ENCODE results near the gene NFE2L3.
A peak's percentile ranks its signal among the peaks of the same experiment; 100 is the strongest.
"Not testable (repeated sequence)": the region's sequence is repeated elsewhere in the genome, so short reads cannot be mapped to it uniquely, and the experiment has no call there.

The NFE2L3 gene, protein sequence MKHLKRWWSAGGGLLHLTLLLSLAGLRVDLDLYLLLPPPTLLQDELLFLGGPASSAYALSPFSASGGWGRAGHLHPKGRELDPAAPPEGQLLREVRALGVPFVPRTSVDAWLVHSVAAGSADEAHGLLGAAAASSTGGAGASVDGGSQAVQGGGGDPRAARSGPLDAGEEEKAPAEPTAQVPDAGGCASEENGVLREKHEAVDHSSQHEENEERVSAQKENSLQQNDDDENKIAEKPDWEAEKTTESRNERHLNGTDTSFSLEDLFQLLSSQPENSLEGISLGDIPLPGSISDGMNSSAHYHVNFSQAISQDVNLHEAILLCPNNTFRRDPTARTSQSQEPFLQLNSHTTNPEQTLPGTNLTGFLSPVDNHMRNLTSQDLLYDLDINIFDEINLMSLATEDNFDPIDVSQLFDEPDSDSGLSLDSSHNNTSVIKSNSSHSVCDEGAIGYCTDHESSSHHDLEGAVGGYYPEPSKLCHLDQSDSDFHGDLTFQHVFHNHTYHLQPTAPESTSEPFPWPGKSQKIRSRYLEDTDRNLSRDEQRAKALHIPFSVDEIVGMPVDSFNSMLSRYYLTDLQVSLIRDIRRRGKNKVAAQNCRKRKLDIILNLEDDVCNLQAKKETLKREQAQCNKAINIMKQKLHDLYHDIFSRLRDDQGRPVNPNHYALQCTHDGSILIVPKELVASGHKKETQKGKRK

DNA sequence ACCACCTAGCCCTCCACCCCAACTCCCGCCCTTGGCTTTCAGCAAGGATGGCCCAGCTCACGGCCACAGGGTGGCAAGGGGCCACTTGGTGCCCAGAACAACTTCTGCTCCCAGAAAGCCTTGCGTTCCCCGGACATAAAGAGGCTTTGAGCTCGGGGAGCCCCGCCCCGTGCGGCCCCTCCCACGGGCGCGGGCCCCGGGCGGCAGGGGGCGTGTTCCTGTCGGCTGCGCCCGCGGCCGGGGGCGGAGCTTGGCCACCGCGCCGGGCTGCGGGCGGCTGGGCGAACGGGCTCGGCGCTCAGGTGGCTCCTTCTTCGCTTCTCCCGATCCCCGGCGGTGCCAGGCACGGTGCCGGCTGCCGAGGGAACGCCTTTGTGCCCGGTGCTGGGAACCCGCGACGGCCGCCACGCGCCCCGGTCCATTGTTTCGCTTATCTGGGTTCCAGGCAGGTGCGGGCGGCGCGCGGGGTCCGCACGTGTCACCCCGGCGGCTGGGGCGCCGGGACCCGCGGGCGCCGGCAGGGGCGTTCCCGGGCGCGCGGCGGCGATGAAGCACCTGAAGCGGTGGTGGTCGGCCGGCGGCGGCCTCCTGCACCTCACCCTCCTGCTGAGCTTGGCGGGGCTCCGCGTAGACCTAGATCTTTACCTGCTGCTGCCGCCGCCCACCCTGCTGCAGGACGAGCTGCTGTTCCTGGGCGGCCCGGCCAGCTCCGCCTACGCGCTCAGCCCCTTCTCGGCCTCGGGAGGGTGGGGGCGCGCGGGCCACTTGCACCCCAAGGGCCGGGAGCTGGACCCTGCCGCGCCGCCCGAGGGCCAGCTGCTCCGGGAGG is at the start of gene NFE2L3:
Gene NFE2L3 (plus strand): TSS at position 246 of the 829 bp plus-strand sequence. CDS start 301 bp downstream, at position 547.
- DNase-seq = peak; percentile 72

DNA sequence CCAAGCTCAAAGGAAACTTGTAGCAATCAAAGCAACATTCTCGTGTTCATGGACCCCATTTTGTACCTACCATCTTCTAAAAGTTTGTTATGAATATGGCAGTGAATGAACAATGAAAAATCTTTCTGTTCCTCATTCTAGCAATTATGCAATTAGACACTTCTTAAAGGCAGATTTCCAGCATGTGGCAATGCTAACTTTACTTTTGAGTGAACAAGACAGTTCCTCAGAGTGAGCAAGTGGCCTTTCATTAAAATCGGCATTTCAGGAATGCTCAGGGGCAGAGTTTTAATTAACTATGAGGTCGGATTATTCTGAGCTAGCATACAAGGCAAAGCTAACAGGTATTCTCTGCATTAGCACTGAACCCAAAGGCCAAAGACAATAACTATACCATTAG is 48.4 kb upstream of the NFE2L3 start:
- DNase-seq = no peak

DNA sequence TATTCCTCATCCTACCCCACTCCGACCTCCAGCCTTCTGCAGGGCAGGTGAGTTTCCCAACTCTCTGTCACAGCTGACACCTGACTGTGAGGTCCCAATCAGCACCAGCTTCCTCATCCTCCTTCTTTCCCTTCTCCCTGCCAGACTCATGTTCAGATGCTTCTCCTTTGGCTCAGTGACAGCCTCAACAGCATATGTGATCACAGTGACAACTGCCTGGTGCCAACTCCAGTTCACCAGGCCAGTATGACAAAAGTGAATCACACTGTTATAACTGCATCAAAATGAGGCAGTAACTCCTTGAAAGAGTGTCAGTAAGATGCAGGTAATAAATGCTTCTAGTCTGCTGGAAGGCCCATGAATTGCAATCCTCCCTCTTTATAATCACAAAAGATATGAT is 46.8 kb upstream of the NFE2L3 start:
- DNase-seq = no peak

DNA sequence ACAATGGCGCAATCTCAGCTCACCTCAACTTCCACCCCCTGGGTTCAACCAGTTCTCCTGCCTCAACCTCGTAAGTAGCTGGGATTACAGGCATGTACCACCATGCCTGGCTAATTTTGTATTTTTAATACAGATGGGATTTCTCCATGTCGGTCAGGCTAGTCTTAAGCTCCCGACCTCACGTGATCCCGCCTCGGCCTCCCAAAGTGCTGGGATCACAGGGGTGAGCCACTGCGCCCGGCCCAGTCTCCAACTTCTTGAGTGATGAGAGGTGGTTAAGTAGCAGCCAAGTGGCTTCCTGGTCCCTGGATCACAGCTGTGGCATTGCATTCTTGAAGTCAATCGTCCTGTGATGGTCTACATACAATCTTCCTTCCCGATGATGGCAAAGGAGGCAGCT is 46.1 kb upstream of the NFE2L3 start:
- no peak for DNase-seq

DNA sequence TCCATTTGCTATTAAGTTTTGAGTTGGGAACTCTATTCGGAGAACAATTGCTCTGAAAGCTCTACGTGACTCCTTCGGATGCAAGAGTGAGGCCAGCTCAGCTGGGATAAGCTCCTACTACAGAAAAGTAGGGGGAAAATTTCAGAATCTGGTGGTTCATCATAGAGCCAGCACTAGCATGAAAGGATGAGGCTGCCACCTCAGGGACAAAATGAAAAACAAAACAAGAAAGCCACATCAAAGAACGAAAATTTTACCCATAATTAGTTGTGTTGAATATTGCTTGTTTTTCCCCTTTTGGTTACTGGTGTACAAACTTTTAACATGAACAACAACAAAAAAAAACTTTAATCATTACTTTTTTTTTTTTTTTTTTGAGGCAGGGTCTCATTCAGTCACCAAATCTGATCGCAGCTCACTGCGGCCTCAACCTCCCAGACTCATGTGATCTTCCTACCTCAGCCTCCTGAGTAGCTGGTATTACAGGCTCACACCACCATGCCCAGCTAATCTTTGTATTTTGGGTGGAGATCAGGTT is 39.7 kb upstream of the NFE2L3 start:
- no peak for DNase-seq

DNA sequence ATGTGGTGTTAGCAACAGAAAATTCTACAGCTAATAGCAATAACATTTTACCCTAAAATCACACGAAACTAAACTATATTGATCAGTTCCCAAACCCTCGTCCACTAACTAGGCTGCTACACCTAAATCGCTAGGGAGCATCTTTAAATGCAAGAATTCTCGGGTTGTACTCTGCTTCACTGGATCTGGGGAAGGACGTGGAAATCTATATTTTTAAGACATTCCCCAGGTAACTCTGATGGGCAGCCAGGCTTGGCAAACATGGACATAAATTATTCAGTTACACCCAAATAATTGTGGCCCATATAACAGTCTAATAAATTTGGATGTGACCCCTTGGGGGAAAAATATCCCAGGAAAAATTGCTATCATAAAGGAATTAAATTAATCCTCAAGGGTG is 36.3 kb upstream of the NFE2L3 start:
- DNase-seq = no peak

DNA sequence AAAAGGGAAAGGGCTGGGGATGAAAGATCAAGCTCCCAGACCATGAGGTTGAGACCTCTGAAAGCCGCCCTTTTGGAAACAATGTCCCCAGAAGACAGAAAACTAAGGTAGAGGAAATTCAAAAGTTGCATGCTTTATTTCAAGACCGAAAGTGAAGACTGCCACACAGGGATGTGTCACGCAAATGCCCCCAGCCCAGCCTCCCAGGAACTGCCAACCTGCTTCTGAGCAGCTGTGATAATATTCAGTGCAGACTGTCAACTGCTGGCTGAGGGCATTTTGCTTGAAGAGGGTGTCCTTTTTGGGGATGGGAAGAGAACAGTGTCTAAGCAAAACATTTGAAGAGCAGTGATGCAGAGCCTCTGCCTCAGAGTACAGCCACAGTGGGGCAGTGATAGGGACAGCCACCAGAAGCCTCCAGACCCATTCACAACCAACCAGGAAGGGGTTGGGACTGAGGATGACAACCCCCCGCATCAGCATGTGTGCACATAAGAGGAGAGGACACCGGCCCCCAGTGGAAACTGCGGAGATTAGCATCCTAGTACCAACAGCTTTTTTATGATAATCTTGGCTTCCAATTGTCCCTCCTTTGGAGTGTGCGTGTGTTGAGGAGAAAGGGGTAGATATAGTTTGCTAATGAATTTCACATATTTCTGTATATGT is 34.7 kb upstream of the NFE2L3 start:
- DNase-seq = no peak

DNA sequence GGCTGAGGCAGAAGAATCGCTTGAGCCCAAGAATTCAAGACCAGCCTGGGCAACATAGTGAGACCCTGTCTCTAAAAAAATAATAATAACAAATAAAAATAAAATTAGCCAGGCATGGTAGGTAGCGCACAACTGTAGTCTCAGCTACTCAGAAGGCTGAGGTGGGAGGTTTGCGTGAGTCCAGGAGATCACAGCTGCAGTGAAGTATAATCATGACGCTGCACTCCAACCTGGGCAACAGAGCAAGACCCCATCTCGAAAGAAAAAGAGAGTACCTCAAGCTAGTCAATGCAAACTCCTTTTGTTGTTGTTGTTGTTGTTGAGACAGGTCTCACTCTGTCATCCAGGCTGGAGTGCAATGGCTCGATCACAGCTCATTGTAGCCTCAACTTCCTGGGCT is 34.0 kb upstream of the NFE2L3 start:
- no peak for DNase-seq

DNA sequence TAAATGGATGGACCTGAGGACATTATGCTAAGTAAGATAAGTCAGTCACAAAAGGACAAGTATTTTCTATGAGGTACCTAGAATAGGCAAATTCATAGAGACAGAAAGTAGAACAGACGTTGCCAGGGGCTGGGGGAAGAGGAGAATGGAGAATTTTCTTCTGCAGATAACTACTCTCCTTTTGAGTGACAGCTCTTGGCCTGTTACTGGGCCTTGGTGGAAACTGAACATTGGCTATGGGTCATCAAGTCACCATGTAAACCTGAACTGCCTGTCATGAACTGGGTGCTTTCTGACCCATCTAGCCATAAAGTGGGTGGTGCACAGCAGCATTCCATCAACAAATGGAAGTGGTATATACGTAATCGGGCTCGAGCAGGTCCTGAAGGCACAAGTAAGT is 29.3 kb upstream of the NFE2L3 start:
- no peak for DNase-seq

DNA sequence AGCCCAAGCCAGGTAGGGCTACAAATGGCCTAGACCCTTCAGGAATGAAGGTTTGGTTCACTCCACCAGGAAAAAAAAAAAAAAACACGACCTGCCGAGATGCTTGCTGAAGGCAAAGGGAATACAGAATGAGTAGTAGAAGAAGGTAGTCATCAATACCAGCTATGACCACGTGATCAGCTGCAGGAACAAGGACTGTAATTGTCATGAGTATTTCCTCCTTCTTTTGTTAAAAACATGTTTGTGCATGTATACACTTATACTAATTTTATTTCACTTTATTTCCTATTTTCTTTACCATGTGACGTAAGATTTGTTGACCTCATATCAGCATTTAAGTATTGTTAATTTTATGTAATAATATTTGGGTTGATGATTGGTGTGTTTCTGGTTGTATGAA is 27.2 kb upstream of the NFE2L3 start:
- not testable (repeated sequence) for DNase-seq

DNA sequence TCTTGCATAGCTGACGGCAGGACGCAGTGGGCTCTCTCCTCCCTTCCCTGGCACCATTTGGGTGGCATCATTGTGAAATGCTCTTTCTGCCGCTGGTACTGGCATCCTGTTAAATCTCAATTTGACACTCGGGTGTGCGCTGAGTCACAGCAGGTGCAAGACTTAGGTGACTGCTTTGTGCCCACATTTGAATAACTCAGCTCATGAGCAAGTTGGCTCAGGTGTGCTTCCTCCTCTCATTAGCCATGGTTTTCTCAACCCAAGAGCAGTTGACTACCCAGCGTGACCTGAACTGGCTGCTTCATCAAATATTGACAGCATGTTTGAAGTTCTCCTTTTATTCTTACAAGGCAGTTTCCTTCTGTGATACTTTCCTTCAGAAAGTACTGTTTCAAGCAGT is 24.6 kb upstream of the NFE2L3 start:
- no peak for DNase-seq

DNA sequence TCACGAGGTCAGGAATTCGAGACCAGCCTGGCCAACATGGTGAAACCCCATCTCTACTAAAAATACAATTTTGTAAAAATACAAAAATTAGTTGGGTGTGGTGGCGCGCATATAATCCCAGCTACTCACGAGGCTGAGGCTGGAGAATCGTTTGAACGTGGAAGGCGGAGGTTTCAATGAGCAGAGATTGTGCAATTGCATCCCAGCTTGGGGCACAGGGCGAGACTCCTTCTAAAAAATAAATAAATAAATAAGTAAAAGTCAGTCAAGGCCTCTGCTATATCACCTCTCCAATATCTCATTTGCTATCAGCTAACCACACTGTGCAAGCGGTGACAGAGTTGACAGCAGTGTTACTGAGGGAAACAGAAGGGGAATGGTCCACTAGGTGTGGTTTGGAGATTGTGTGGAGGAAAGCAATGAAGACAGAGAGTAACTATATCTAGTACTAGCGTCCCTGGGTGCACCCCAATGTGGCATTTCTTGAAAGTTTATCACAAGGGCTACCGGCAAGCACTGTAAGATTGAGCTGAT is 20.9 kb upstream of the NFE2L3 start:
- no peak for DNase-seq

DNA sequence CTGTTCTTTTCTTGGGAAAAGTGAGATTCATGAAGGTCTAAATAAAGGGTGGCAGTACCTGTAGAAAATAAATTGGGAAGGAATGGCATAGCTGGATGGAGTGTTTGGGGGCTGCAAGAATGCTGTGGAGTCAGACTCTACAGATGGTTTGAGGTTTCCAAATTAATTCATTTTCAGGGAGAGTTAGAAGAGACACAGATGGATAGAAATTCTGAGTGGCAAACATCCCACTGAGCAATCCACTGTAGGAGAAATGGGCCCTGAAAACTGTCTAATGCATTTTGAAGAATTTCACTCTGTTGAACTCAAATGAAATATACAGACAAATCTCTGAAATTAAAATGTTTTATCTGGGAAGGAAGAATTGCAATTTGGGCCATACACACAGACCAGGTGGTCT is 16.9 kb upstream of the NFE2L3 start:
- no peak for DNase-seq

DNA sequence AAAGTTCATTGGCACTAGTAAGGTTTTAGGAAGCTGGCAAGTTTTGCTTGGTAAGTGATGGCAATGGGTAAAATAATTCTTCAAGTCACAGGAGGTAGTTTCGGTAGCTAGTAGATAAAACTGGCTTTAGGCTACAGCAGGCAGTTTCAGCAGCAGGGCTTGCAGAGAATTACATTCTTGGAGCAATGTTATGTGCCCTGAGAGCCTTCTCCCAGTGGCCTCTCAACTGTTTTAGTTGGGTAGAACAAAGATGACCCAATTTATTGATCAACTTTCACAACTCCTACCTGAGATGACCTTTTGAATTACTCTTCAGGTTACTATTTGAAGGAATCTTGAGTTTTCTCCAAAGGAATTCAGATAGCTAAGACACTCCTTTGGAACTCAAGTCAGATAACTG is 16.4 kb upstream of the NFE2L3 start:
- no peak for DNase-seq

DNA sequence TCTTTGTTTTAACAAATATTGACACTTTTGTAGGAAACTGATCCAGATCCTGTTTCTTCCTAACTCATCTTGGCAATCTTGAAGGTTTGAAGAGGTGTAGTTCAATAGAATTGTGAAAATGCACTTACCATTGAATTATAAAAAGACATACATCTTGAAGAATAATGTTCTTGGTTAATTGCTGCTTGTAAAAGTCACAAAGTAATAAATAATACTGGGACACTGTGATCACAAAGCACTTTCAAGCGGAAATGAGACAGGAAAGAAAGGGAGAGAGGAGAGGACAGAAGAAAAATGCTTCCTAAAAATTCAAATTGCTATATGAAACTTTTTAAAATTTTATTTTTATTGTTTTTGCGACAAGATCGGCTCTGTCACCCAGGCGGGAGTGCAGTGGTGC is 15.2 kb upstream of the NFE2L3 start:
- DNase-seq = no peak

DNA sequence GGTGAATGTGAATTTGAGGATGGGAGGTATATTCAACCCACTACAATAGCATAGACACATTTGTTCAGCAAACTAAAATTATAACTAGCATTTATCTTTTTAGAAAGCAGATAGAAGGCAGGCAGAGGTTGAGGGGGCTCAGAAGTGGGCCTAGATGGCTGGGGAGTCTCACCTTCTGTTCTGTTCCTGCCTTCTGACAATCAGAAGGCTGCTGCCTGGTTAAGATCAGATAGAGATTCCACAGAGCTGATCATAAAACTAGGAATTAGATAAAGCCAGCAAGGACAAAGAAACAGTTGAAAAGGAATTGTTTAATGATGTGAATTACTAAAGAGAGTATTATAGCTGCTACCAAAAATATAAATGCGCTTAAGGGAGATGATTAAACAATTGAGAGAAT is 11.6 kb upstream of the NFE2L3 start:
- no peak for DNase-seq

DNA sequence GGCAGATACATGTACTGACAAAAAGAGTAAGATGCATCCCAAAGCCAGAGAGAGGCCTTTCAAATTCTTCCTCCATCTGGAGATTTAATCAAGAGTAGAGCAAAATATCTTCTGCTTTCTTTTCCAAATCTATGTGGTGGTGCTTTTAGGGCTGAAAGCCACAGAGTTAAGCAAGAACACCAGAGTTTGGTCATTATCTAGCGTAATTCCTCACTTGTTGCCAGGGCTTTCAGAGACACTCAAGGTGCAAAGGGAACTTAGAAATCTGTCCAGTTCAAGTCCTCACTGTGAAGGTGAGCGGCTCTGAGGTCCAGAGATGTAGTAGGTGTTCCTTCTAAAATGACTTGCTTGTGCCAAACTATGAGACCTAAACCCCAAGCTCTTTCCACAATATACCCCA is 10.9 kb upstream of the NFE2L3 start:
- DNase-seq = no peak

DNA sequence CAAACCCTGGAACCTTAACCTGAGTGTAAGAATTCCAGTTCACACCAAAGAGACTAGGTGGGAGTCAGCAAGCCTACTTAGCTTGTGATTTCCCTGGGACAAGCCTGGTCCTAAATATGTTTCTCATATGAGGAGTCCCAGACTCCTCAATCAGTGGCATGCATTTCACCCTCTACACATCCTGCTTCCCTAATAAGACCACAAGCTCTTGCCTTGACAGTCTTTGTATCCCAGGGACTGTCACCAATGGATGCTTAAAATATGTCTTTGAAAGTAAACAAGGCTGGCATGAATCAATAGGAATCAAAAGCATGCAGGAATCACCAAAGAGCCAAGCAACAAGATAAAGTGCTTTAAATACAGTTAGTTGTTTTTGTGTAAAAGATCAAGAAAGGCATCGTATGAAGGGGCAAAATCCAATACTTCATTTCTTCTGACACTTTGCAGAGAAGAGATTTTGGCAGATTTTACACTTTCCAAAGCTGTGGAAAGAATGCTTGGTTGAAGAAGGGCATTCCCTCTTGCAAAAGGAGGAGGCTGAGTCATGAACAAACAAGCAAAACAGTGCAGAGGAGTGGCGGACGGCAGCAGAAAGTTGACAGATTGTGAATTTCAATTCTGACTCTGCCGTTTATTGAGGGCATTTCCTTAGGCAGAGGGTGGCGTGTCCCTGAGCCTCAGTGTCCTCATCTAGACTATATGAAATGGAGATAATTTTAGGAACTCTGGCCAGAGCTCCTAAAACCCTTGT is 8.5 kb upstream of the NFE2L3 start:
- DNase-seq = no peak

DNA sequence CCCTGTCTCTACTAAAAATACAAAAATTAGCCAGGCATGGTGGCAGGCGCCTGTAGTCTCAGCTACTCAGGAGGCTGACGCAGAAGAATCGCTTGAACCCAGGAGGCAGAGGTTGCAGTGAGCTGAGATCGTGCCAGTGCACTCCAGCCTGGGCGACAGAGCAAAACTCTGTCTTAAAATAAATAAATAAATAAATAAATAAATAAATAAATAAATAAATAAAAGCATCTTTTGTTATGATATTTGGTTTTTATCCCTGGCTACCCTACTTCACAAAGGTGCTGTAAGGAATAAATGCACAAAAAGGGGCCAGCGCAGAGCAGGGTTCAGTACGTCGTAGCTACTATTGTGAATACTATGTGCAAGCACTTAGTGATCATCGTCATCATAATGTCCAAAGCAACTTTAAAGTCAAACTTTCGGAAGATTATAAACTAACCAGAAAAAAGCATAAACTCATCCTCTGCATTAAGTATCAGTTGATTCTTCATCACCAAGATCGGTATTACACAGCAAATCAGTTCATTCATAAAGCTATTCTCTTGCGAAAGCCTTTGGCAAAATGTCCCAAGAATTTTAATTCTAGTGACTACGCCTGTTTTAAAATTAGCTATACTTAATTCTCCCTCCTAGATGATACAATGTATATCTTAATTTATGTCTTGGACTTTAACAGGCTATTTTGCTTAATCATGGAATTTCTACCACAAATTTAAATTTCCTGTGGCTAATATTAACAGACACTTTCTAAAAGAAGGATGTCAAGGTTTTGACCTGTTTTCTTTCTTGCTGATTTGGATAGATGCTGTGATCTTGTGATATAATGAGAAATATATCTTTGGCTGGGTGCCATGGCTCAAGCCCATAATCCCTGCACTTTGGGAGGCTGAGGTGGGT is 7.6 kb upstream of the NFE2L3 start:
- no peak for DNase-seq

DNA sequence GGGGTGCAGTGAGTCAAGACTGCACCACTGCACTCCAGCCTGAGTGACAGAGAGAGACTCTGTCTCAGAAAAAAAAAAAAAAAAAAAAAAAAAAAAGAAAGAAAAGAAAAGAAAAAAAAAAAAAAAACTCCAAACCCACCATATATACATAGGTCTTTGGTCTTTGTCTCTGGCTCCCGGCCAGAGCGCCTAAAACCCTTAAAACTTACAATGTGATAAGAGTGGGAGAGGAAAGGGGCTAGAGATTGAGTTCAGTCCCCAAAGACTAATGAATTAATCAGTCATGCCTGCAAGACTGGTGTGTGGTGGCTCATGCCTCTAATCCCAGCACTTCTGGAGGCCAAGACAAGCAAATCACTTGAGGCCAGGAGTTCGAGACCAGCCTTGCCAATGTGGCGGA is 6.8 kb upstream of the NFE2L3 start:
- DNase-seq = no peak

DNA sequence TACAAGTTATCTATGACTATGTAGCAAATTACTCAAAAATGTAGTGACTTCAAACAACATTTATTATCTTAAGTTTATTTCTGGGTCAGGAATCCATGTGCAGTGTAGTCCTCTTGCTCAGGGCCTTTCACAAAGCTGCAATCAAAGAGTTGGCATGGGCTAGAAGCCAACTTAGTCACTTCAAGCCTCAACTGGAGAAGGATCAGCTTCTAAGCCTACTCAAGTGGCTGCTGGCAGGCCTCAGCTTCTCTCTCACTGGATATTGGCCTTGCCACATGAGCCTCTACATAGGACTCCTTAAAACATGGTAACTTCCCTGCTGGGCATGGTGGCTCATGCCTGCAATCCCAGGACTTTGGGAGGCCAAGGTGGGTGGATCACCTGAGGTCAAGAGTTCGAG is 5.0 kb upstream of the NFE2L3 start:
- no peak for DNase-seq
